ENCODE data around the gene THAP12.

Gene THAP12

GRCh38 chr11:76400967-76401366 lies 20.0 kb upstream of the THAP12 start:
- Histone ChIP-seq H3K4me1 (ENCODE audit: control insufficient read depth, insufficient read depth, low read length) (no peaks in the 10 kb centered on the region), H3K36me3 (ENCODE audit: control insufficient read depth in 2 of 2, insufficient read depth in 2 of 2, low read length in 2 of 2) (no peaks in the 10 kb centered on the region), H3K27ac (ENCODE audit: low read length) (no peak overlapping the region), H3K4me3 (ENCODE audit: low read length in 2 of 2) (no peak overlapping the region), H3K9me3 (ENCODE audit: control insufficient read depth in 2 of 2, low read length in 2 of 2) (no peaks in the 10 kb centered on the region), H3K9ac (ENCODE audit: low read length in 2 of 2) (no peak overlapping the region), H3K27me3 (ENCODE audit: control insufficient read depth in 1 of 2, insufficient read depth in 2 of 2, low read length in 2 of 2) (no peaks in the 10 kb centered on the region)

DNA sequence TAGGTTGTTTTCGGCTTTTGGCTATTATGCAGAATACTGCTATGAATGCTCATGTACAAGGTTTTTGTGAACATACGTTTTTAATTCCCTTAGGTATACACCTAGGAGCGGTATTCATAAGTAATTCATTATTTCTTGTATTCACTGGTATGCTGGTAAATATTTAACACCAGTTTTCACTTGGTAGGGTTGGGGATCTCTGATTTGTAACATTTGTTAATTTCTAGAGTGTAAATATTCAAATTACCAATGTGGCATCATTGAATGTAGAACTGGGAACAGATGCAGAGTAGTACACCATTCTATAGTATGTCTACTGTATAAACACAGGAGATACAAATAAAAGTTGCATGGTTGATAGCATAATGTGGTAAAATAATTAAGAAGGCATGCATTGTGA lies 16.5 kb upstream of the THAP12 start:
- Histone ChIP-seq H3K36me3 (ENCODE audit: control insufficient read depth in 2 of 2, insufficient read depth in 2 of 2, low read length in 2 of 2) (no peaks in the 10 kb centered on the region), H3K4me1 (ENCODE audit: control insufficient read depth, insufficient read depth, low read length) (no peaks in the 10 kb centered on the region), H3K4me3 (ENCODE audit: low read length in 2 of 2) (no peak overlapping the region), H3K27ac (ENCODE audit: low read length) (no peak overlapping the region), H3K9me3 (ENCODE audit: control insufficient read depth in 2 of 2, low read length in 2 of 2) (no peaks in the 10 kb centered on the region), H3K27me3 (ENCODE audit: control insufficient read depth in 1 of 2, insufficient read depth in 2 of 2, low read length in 2 of 2) (no peaks in the 10 kb centered on the region), H3K9ac (ENCODE audit: low read length in 2 of 2) (no peak overlapping the region)

DNA sequence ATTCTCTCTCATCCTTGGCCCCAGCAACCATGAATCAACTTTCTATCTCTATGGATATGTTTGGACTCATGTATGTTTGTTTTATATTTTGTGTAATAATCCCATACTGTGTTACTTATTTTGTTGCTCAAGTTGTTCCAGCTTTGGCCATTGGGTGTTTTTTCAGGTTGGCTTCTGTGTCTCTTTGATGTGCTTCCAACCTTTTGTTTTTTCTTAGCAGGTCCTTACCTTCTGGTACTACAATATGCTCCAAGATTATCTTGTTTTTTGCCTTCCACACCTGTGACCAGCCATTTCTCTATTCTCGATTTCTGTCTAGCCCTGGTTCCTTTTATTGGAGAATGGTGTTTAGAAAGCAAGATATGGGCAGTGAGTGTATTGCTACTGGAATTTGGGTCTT lies 14.4 kb upstream of the THAP12 start:
- H3K9me3 ChIP-seq (ENCODE audit: control insufficient read depth in 2 of 2, low read length in 2 of 2), result no peaks in the 10 kb centered on the region
- H3K27me3 ChIP-seq (ENCODE audit: control insufficient read depth in 1 of 2, insufficient read depth in 2 of 2, low read length in 2 of 2), result no peaks in the 10 kb centered on the region
- H3K4me1 ChIP-seq (ENCODE audit: control insufficient read depth, insufficient read depth, low read length), result peaks cover 5% of the 10 kb centered on the region
- H3K36me3 ChIP-seq (ENCODE audit: control insufficient read depth in 2 of 2, insufficient read depth in 2 of 2, low read length in 2 of 2), result no peaks in the 10 kb centered on the region
- H3K4me3 ChIP-seq (ENCODE audit: low read length in 2 of 2), result no peak overlapping the region
- H3K27ac ChIP-seq (ENCODE audit: low read length), result no peak overlapping the region
- no peak overlapping the region for H3K9ac ChIP-seq (ENCODE audit: low read length in 2 of 2)

DNA sequence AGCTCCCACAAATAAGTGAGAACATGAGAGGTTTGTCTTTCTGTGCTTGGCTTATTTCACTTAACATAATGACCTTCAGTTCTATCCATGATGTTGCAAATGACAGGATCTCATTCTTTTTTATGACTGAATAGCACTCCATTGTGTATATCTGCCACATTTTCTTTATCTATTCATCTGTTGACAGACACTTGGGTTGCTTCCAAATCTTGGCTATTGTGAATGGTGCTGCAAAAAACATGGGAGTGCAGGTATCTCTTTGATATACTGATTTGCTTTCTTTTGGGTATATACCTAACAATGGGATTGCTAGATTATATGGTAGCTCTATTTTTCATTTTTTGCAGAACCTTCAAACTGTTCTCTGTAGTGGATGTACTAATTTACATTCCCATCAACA lies 13.5 kb upstream of the THAP12 start:
- Histone ChIP-seq H3K4me1 (ENCODE audit: control insufficient read depth, insufficient read depth, low read length) (peaks cover 5% of the 10 kb centered on the region), H3K36me3 (ENCODE audit: control insufficient read depth in 2 of 2, insufficient read depth in 2 of 2, low read length in 2 of 2) (no peaks in the 10 kb centered on the region), H3K27ac (ENCODE audit: low read length) (no peak overlapping the region), H3K27me3 (ENCODE audit: control insufficient read depth in 1 of 2, insufficient read depth in 2 of 2, low read length in 2 of 2) (no peaks in the 10 kb centered on the region), H3K4me3 (ENCODE audit: low read length in 2 of 2) (no peak overlapping the region), H3K9me3 (ENCODE audit: control insufficient read depth in 2 of 2, low read length in 2 of 2) (no peaks in the 10 kb centered on the region), H3K9ac (ENCODE audit: low read length in 2 of 2) (no peak overlapping the region)

- H3K36me3 ChIP-seq (ENCODE audit: control insufficient read depth in 2 of 2, insufficient read depth in 2 of 2, low read length in 2 of 2), result no peaks in the 10 kb centered on the region
- no peak overlapping the region for H3K27ac ChIP-seq (ENCODE audit: low read length)
- no peaks in the 10 kb centered on the region for H3K9me3 ChIP-seq (ENCODE audit: control insufficient read depth in 2 of 2, low read length in 2 of 2)
- H3K4me3 ChIP-seq (ENCODE audit: low read length in 2 of 2), result no peak overlapping the region
- H3K4me1 ChIP-seq (ENCODE audit: control insufficient read depth, insufficient read depth, low read length), result peaks cover 5% of the 10 kb centered on the region
- H3K9ac ChIP-seq (ENCODE audit: low read length in 2 of 2), result no peak overlapping the region
- H3K27me3 ChIP-seq (ENCODE audit: control insufficient read depth in 1 of 2, insufficient read depth in 2 of 2, low read length in 2 of 2), result no peaks in the 10 kb centered on the region
These were observed 11.9 kb upstream of the THAP12 start for GRCh38 chr11:76392870-76393269.

DNA sequence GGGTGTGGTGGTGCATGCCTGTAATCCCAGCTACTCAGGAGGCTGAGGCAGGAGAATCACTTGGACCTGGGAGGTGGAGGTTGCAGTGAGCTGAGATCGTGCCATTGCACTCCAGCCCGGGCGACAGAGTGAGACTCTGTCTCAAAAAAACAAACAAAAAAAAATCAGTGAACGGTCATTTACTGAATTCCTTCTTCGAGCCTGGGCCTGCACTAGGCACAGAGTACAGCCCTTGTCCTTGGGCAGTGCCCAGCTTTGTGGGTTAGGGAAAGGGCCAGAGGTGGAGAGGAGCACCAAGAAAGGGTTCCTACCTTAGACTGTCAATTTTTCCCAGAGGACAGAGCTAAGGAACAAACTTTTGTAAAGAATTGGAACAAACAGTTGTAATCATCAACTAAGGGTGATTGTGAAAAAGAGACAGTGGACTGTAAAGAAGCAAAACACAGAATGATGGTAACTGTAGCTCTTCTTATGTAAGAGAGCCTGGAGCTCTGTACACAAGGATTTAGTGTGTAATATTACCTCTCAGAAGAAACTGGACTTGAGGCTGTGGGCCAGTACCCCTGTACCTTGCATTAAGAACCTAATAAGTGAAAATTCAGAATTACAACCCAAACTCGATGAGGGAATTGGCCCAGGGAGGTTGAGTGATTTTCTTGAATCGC lies 11.0 kb upstream of the THAP12 start:
- Histone ChIP-seq H3K27ac (ENCODE audit: low read length) (no peak overlapping the region), H3K4me1 (ENCODE audit: control insufficient read depth, insufficient read depth, low read length) (peaks cover 5% of the 10 kb centered on the region), H3K27me3 (ENCODE audit: control insufficient read depth in 1 of 2, insufficient read depth in 2 of 2, low read length in 2 of 2) (no peaks in the 10 kb centered on the region), H3K36me3 (ENCODE audit: control insufficient read depth in 2 of 2, insufficient read depth in 2 of 2, low read length in 2 of 2) (no peaks in the 10 kb centered on the region), H3K9ac (ENCODE audit: low read length in 2 of 2) (no peak overlapping the region), H3K9me3 (ENCODE audit: control insufficient read depth in 2 of 2, low read length in 2 of 2) (no peaks in the 10 kb centered on the region), H3K4me3 (ENCODE audit: low read length in 2 of 2) (no peak overlapping the region)

DNA sequence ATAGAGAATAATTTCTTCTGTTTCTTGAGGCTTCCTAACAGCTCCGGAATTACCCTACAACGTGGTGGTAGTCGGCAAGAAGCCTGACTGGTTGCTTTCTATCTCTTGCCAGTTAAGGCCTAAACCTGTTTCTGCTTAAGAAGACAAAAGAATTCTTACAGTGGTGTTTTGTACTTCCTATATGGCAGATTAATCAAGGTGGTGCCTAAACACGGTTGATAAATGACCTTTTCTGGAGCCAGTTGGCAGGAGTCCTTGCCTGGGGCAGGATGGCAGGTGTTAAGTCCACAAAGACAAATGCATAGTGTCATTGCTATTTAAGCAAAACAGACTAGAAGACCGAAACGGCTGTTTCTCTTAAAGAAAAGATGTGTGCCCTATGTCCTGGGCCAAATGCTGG lies 10.1 kb upstream of the THAP12 start:
- H3K4me1 ChIP-seq (ENCODE audit: control insufficient read depth, insufficient read depth, low read length), result peaks cover 5% of the 10 kb centered on the region
- H3K36me3 ChIP-seq (ENCODE audit: control insufficient read depth in 2 of 2, insufficient read depth in 2 of 2, low read length in 2 of 2), result no peaks in the 10 kb centered on the region
- H3K9me3 ChIP-seq (ENCODE audit: control insufficient read depth in 2 of 2, low read length in 2 of 2), result no peaks in the 10 kb centered on the region
- no peak overlapping the region for H3K4me3 ChIP-seq (ENCODE audit: low read length in 2 of 2)
- no peaks in the 10 kb centered on the region for H3K27me3 ChIP-seq (ENCODE audit: control insufficient read depth in 1 of 2, insufficient read depth in 2 of 2, low read length in 2 of 2)
- H3K27ac ChIP-seq (ENCODE audit: low read length), result peak overlapping the region; percentile 31
- peak overlapping the region in 1 of 2 donors; percentile 51 for H3K9ac ChIP-seq (ENCODE audit: low read length in 2 of 2)

- Histone ChIP-seq H3K27me3 (ENCODE audit: control insufficient read depth in 1 of 2, insufficient read depth in 2 of 2, low read length in 2 of 2) (no peaks in the 10 kb centered on the region), H3K4me3 (ENCODE audit: low read length in 2 of 2) (no peak overlapping the region), H3K9ac (ENCODE audit: low read length in 2 of 2) (no peak overlapping the region), H3K9me3 (ENCODE audit: control insufficient read depth in 2 of 2, low read length in 2 of 2) (no peaks in the 10 kb centered on the region), H3K36me3 (ENCODE audit: control insufficient read depth in 2 of 2, insufficient read depth in 2 of 2, low read length in 2 of 2) (no peaks in the 10 kb centered on the region), H3K4me1 (ENCODE audit: control insufficient read depth, insufficient read depth, low read length) (peaks cover 5% of the 10 kb centered on the region), H3K27ac (ENCODE audit: low read length) (no peak overlapping the region)
These were observed 7.5 kb upstream of the THAP12 start for GRCh38 chr11:76388408-76388807.

GRCh38 chr11:76385903-76386302 lies 5.0 kb upstream of the THAP12 start:
- H3K4me1 ChIP-seq (ENCODE audit: control insufficient read depth, insufficient read depth, low read length), result peaks cover 12% of the 10 kb centered on the region
- no peaks in the 10 kb centered on the region for H3K9me3 ChIP-seq (ENCODE audit: control insufficient read depth in 2 of 2, low read length in 2 of 2)
- H3K9ac ChIP-seq (ENCODE audit: low read length in 2 of 2), result no peak overlapping the region
- H3K4me3 ChIP-seq (ENCODE audit: low read length in 2 of 2), result no peak overlapping the region
- H3K27me3 ChIP-seq (ENCODE audit: control insufficient read depth in 1 of 2, insufficient read depth in 2 of 2, low read length in 2 of 2), result no peaks in the 10 kb centered on the region
- H3K36me3 ChIP-seq (ENCODE audit: control insufficient read depth in 2 of 2, insufficient read depth in 2 of 2, low read length in 2 of 2), result peaks cover 0 to 2% of the 10 kb centered on the region in 2 donors
- H3K27ac ChIP-seq (ENCODE audit: low read length), result no peak overlapping the region

- Histone ChIP-seq H3K9me3 (ENCODE audit: control insufficient read depth in 2 of 2, low read length in 2 of 2) (no peaks in the 10 kb centered on the region), H3K9ac (ENCODE audit: low read length in 2 of 2) (no peak overlapping the region), H3K27me3 (ENCODE audit: control insufficient read depth in 1 of 2, insufficient read depth in 2 of 2, low read length in 2 of 2) (no peaks in the 10 kb centered on the region), H3K4me1 (ENCODE audit: control insufficient read depth, insufficient read depth, low read length) (peaks cover 21% of the 10 kb centered on the region), H3K4me3 (ENCODE audit: low read length in 2 of 2) (peak overlapping the region; percentile 89 to 96), H3K27ac (ENCODE audit: low read length) (no peak overlapping the region), H3K36me3 (ENCODE audit: control insufficient read depth in 2 of 2, insufficient read depth in 2 of 2, low read length in 2 of 2) (peaks cover 0 to 2% of the 10 kb centered on the region in 2 donors)
These were observed 1.3 kb upstream of the THAP12 start for GRCh38 chr11:76382209-76382608.

DNA sequence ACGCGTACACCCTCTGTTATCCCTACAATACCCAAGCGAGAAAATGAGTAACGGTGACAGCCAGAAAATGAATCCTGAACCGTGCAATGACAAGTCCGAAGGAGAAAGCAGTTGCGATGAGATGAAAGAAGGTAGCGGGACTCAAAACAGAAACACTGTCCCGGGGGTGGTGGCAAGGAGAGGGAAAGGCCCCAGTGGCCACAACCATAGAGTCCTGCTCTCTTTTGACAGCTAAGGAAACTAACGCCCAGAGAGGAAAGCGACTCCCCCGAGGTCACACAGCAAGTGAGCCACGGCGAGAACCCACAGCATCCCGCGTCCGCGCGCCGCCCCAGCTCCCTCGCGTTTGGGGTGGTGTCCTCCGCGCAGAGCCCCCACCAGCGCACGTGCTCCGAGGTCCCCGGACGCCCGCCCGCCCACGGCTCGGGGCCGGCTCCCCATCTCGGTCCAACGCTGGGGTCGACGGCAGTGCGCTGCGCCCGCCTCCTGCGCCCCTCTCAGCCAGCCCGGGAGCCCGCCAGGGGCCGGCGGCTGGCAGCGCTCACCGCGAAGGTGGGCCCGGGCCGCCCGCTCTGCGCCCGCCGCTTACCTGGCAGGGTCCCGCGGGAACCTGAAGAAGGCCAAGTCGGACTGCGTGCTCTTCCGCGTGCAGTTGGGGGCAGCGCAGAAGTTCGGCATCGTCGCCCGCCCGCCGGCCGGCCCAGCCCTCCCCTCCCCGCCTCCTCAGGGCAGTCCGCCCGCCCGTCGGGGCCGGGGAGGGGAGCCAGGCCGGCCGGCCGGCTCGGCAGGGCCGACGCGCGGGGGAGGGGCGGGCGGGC lies 564 bp downstream of the THAP12 start:
- Histone ChIP-seq H3K36me3 (ENCODE audit: control insufficient read depth in 2 of 2, insufficient read depth in 2 of 2, low read length in 2 of 2) (peaks cover 0 to 2% of the 10 kb centered on the region in 2 donors), H3K4me3 (ENCODE audit: low read length in 2 of 2) (peak overlapping the region; percentile 95 to 96), H3K9me3 (ENCODE audit: control insufficient read depth in 2 of 2, low read length in 2 of 2) (no peaks in the 10 kb centered on the region), H3K27ac (ENCODE audit: low read length) (peak overlapping the region; percentile 64), H3K9ac (ENCODE audit: low read length in 2 of 2) (peak overlapping the region; percentile 81 to 85), H3K27me3 (ENCODE audit: control insufficient read depth in 1 of 2, insufficient read depth in 2 of 2, low read length in 2 of 2) (no peaks in the 10 kb centered on the region), H3K4me1 (ENCODE audit: control insufficient read depth, insufficient read depth, low read length) (peaks cover 21% of the 10 kb centered on the region)
